EL (cell line): ENCODE results near the gene OR56A4.

ENCODE experiments used
- DNase-seq: peaks from one replicate; pipeline ENCODE4 v3.0.0-alpha.2; 2016

OR56A4 gene, protein sequence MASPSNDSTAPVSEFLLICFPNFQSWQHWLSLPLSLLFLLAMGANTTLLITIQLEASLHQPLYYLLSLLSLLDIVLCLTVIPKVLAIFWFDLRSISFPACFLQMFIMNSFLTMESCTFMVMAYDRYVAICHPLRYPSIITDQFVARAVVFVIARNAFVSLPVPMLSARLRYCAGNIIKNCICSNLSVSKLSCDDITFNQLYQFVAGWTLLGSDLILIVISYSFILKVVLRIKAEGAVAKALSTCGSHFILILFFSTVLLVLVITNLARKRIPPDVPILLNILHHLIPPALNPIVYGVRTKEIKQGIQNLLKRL

DNA sequence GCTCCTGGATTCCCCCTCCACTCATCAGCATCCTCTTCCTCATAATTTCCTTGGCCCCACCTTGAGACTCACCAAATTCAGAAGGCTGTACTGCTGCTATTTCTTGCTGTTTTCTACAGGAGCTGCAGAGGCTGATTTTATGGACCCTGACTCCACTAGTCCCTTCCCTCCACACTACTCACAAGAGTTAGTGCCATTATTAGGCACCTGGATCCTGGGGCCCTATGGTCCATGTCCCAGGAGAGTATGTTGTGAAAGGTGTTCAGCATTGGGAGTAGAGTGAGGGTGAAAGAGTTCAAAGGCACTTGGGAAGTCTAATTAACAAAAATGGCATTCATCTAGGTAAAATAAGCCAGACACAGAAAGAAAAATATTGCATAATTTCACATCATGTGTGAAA is at the start of gene OR56A4:
TSS of gene OR56A4 (minus strand) at position 101 of the 400 bp plus-strand sequence. CDS start 3,954 bp downstream, outside the sequence.
- DNase-seq: no peak

DNA sequence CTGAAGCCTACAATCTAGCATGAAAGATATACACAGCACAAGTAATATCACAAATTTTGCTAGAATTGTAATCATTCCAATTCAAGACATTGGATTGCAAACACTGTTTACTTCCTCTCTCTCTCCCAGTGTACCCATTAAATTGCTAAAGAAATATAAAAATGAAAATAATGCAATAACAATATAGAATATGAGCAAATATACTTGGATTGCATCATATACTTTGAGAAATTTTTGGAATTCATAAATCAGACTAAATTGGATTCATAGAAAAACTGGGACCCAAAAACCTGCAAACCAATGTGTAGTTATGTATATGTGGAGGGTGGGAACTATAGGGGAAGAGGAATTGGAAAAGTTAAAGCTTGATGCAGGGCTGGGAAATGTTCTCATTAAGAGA is 48.8 kb upstream of the OR56A4 start:
- no peak for DNase-seq

GRCh38 chr11:6052374-6052773 is 45.6 kb upstream of the OR56A4 start:
- no peak for DNase-seq

DNA sequence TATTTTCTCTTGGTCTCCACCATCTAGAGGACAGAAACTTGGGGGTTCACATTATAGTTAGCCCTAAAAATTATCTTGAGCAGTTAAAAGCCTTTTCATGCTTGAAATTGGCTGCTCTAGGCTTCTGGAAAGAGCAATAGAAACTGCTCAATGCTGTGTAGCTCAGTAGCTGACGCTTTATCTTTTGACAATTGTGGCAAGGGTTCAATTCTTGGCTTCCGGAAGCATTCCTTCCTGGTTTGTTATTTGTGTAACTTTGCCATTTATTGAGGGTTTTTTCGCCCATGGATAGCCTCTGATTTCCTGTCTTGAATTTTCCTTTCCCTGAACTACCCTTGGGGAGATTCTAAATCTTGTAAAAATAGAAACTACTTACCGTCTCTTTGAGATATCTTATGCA is 34.1 kb upstream of the OR56A4 start:
- no peak for DNase-seq

- DNase-seq: no peak
Observed at GRCh38 chr11:6030708-6031405, 24.1 kb upstream of the OR56A4 start, which contains the start of gene OR56A1. Gene OR56A1 (minus strand): TSS chr11:6030758. CDS start chr11:6027692, 3,066 bp downstream.

DNA sequence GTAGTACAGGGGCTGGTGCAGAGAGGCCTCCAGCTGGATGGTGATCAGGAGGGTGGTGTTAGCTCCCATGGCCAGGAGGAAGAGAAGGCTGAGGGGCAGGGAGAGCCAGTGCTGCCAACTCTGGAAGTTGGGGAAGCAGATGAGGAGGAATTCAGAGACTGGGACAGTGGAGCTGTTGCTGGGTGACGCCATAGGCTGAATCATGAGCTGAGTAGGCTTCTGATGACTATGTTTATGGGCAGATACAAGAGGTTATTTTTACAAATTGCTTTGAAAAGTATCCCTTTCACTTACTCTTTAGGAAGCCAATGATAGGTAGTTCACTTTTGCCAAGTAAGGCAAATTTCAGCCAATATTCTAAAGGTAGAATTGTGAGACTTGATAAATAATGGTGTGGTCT is 20.8 kb upstream of the OR56A4 start:
- DNase-seq: peak; percentile 5

DNA sequence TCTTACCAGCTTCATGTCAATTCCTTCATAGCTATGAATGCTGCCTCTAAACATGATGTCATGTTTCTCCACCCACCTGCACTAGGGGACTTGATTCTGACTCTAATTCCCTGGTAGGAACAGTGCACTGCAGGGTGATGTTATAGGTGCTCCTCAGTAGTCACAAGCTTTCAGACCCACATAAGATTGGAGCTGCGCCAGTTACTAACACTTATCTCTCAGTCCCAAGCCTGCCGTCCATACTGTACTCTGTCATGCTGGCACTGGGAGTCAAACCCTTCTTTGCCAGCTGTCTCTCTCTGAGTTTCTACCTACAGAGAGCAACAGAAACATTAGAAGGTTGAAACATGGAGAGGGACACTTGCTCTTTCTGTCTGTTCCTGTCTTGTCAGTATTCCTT is 18.3 kb upstream of the OR56A4 start:
- DNase-seq: no peak

DNA sequence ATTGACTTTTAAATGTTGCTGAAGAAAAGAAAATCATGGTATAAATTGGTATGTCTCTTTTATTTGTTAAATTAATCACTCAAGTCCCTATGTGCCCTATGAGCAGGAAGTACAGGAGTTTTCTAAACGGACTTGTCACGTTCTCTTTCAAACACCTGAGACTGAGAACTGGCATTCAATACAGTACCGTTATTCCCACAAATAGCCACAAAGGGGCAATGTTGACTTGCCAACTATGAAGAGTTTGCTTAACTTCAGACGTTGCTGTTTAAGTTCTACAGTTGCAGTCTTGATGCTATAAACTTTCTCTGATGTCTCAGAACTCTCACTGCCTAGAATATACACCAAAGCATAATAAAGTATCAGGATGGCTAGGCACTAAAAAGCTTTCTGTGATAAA is 16.2 kb upstream of the OR56A4 start:
- DNase-seq: peak; percentile 20

DNA sequence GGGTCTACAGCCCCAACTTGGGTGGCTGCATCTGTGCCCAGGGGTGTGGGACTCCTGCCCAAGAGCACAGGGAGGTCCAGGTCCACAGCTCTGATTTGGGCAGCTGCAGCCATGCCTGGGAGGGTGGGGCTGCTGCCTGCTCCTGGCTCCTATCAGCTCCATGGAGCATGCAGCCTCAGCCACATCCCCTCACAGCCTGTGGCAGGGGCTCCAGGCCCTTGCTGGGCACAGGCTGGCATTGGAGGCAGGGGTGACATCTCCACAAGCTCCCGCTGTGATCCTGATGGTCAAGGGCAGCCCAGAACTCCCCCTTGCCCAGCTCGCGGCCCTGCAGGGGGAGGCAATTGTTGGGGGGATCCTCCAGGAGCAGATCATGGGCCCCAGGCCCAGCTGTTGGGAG is 6.3 kb upstream of the OR56A4 start:
- no peak for DNase-seq

DNA sequence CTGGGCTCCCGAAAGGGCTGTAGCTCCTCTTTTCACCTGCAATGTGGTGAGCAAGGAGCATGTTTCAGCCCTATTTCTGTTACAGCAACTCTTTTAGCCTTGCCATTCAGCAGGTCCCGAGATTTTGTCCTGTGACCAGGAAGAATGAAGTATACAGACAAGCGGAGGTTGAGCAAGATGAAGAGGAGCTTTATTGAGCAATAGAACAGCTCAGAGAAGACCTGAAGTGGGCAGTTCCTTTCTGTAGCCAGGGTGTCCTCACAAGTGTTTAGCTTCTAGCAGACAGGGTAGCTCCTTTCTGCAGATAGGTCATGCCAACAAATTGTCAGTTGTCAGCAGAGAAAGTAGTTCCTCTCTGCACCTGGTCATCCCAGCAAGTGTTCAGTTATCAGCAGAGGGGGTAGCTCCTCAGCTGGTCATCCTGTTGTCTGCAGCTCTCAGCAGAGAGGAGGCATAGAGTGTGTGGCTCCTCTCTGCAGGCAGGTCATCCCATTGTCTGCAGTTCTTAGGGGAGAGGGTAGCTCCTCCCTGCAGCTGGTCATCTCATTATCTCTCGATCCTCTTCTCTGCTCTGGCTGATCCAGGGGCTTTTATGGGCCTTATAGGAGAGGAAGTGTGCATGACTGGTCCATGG is 5.4 kb upstream of the OR56A4 start:
- no peak for DNase-seq

DNA sequence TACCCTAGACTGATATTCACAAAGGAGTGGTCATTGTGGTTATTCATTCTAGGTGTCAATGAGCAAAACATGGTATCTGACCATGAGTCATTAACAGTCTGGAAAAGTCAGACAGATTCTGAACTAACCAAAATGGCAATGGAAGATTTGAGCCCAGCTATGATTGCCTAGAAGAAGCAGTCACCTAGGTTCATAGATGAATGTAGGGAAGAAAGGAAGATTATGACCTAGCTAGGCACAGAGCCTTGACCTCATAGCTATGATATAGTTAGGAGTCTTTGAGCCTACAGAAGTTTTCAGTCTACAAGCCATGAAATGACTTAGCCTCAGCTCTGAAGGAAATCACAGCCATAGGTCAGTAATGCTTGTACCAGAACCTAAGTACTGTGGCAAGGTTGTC is 351 bp downstream of the OR56A4 start:
- DNase-seq: no peak

DNA sequence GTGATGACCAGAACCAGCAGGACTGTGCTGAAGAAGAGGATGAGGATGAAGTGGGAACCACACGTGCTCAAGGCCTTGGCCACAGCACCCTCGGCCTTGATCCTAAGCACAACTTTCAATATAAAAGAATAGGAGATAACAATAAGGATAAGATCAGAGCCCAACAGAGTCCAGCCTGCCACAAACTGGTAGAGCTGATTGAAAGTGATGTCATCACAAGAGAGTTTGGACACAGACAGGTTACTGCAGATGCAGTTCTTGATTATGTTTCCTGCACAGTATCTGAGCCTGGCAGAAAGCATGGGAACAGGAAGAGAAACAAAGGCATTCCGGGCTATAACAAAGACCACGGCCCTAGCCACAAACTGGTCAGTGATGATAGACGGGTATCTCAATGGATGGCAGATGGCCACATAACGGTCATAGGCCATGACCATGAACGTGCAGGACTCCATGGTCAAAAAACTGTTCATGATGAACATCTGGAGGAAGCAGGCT is 4.5 kb downstream of the OR56A4 start:
- DNase-seq: no peak

DNA sequence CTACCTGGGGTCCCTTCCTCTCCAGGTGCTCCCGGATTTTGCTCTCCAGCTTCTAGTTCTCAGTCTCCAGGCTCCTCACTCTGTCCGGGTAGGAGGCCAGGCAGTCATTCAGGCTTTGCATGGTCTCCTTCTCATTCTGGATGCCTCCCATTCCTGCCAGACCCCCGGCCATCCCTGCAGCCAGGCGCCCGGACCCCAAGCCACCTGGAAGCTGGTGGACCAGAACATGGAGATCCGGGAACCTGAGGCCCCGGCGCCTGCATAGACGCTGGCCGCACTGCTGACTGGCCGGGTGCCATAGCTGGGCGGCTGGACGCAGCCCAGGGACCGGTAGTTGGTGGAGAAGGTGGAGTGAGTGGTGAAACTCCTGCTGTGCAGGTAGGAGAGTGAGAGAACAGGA is 12.0 kb downstream of the OR56A4 start:
- no peak for DNase-seq

GRCh38 chr11:5992604-5993251 is 14.0 kb downstream of the OR56A4 start:
- DNase-seq: peak; percentile 20

- no peak for DNase-seq
Observed at GRCh38 chr11:5992150-5992549, 14.6 kb downstream of the OR56A4 start.

DNA sequence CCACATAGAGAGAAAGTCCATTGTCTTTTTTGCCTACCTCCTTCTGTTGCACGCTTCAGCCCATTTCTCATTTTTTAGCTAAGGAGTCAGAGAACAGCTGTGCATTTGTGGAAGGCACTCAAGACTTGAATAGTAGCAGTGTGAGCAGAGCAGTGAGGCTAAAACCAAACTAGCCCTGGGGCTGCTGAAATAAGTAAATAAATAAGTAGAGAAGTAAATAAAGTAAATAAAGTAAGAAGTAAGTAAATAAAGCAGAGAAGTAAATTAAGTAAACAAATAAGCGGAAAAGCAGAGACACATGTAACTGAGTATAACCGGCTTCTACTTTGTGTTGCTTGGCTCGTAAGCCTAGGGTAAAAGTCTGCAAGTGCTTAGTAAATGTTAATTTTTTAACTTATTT is 17.5 kb downstream of the OR56A4 start:
- DNase-seq: no peak

DNA sequence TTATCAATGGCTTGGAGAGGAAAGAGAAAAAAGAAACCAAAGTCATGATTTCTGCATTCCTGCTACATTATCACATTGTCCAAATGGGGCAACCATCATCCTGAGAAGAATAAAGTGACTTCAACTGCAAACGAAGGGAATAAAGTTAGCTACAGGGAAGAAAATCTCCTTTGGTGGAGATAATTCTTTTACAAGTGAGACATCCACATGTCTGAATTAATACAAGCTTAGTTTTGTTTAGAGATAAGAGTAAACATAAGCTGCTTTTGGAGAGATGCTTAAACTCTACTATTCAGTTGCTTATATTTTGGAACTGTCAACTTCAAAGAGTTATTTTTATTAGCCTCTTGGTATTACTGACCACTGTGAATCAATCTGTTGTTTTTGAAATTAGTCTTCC is 19.9 kb downstream of the OR56A4 start, which contains the start of gene OR52L1:
TSS of gene OR52L1 (minus strand) at position 101 of the 400 bp plus-strand sequence. CDS start at position 46, 55 bp downstream.
- no peak for DNase-seq

DNA sequence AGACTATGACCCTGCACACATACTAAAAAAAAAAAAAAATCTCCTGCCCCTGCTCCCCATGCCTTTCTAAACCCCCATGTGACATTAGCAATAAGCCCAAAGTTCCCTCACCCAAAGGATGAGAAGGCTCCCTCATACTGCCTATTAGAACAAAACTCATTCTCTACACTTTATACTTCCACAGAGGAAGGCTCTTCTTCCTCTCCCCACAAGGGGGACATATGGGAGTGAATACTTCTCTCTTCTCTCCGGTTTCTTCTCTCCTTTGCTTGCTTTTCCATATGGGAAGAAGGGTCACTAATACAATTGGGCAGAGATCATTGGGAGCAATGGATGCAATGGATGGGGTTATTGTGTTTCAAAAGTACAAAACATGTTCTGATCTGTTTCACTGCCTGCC is 23.3 kb downstream of the OR56A4 start:
- DNase-seq: no peak

GRCh38 chr11:5973530-5973929 is 33.2 kb downstream of the OR56A4 start:
- DNase-seq: no peak

DNA sequence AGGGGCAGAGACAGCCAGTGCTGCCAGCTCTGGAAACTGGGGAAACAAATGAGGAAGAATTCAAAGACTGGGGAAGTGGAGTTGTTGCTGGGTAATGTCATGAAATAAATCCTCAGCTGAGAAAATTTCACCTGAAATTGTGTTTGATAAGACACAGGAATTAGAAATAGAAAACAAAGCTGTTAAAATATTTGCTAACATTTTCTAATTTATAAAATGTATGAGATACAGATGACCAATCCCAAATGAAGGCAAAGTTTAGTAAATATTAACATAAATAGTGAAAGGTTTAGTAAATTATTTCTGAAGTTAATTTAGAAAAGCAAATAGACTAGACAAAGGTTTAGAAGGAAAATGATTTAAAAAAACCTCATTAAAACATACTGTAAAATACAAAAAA is 38.4 kb downstream of the OR56A4 start, which contains the start of gene OR56A5:
TSS of gene OR56A5 (minus strand) at position 101 of the 400 bp plus-strand sequence. CDS start at position 101, 0 bp downstream.
- no peak for DNase-seq

DNA sequence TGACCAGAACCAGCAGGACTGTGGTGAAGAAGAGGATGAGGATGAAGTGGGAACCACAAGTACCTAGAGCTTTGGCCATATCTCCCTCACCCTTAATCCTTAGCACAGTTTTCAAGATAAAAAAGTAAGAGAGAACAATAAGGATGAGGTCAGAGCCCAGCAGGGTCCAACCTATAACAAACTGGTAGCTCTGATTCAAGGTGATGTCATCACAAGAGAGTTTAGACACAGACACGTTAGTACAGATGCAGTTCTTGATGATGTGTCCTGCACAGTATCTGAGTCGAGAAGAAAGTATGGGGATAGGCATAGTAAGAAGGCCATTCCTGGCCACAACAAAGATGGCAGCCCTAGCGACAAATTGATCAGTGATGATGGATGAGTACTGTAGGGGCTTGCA is 39.0 kb downstream of the OR56A4 start:
- no peak for DNase-seq

DNA sequence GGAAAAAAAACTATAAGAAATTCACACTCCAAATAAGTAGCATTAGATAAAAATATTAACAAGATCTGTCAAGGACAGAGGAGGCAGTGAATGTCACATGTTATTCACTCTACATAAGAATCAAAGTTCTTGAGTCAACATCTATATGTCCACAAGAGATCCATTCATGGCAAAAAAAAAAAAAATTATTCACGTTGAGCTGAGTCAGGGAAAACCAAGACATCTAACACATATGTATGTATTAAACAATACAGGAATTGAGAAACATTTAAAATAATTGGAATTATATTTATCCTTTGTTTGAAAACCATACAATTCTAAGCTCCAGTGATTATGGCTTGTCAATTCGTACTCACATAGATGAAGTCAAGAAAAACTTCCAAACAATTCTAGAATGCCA is 39.8 kb downstream of the OR56A4 start:
- DNase-seq: no peak
